Thymus (tissue), 14 donors: ENCODE data around the gene DMRTC1. TPM values are rescaled to one million over a fixed set of nuclear protein-coding genes. Genes with fewer than 3 reads are reported as not detected.
"Not testable (repeated sequence)": the region's sequence is repeated elsewhere in the genome, so short reads cannot be mapped to it uniquely, and the experiment has no call there.

Experiments used
- DNase-seq, 9 donors: peaks; one replicate each; pipeline ENCODE4 v3.0.0-alpha.2; 2013; ENCODE audit warnings: low spot score in 9 of 9, low read depth in 6 of 9, missing footprints in 1 of 9
- H3K27ac ChIP-seq, 2 donors: one replicate each; pipeline ENCODE4 v1.5.1; 2013; ENCODE audit warnings: control low read depth in 1 of 2, low read depth in 1 of 2, low read length in 1 of 2, mild to moderate bottlenecking in 1 of 2, moderate library complexity in 1 of 2
- H3K27me3 ChIP-seq, 2 donors: one replicate each; pipeline ENCODE4 v1.5.1; 2013; ENCODE audit warnings: low read length in 1 of 2; ENCODE audit not compliant: control insufficient read depth in 2 of 2, insufficient read depth in 1 of 2
- H3K36me3 ChIP-seq, 2 donors: one replicate each; pipeline ENCODE4 v1.5.1; 2013; ENCODE audit warnings: low read length in 1 of 2, mild to moderate bottlenecking in 1 of 2, moderate library complexity in 1 of 2; ENCODE audit not compliant: control insufficient read depth in 2 of 2, insufficient read depth in 2 of 2
- H3K4me1 ChIP-seq, 2 donors: one replicate each; pipeline ENCODE4 v1.5.1; 2013; ENCODE audit warnings: low read length in 2 of 2; ENCODE audit not compliant: control insufficient read depth in 2 of 2, insufficient read depth in 2 of 2
- H3K4me3 ChIP-seq, 2 donors: one replicate each; pipeline ENCODE4 v1.5.1; 2013; ENCODE audit warnings: low read length in 2 of 2, control low read depth in 1 of 2, mild to moderate bottlenecking in 1 of 2
- H3K9me3 ChIP-seq, 2 donors: one replicate each; pipeline ENCODE4 v1.5.1; 2013; ENCODE audit warnings: low read length in 1 of 2, mild to moderate bottlenecking in 1 of 2; ENCODE audit not compliant: control insufficient read depth in 2 of 2, insufficient read depth in 1 of 2
- WGBS: extraction: QIAGEN DNeasy Blood & Tissue Kit; methylation state at CpG from one replicate; pipeline ENCODE4 v1.1.7; 2013; 5-methylcytosine and 5-hydroxymethylcytosine counted together
- long read RNA-seq, 10 donors: transcript quantifications; one replicate each; lab custom pipeline, GENCODE V29; 2026
- polyA plus RNA-seq: library from polyadenylated mRNA; stranded (reverse); fragments of 200-250 nt; gene quantifications from one replicate; pipeline ENCODE4 v1.2.3, GENCODE V29; 2013
- total RNA-seq: library from RNA; stranded (reverse); fragments of 120-200 nt; gene quantifications from one replicate; pipeline ENCODE4 v1.2.4, GENCODE V29; 2013
- donor health status: healthy.

The DMRTC1 gene, protein sequence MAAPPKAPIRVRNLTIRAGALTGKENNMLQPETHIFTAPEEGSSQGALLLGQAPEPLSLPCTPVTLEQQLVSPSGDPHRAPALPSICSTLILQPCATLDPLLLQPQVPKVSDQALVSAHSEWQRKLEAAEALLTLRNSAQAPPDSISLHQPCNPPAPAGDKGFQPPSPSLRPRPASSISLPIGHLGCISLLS
- total RNA-seq = 0.05 TPM
- polyA plus RNA-seq = 0.05 TPM
- long read RNA-seq, donor 1 = 0 reads
- long read RNA-seq, donor 2 = 0 reads
- long read RNA-seq, donor 3 = 0 reads
- long read RNA-seq, donor 4 = 0 reads
- long read RNA-seq, donor 5 = 0 reads
- long read RNA-seq, donor 6 = 0 reads
- long read RNA-seq, donor 7 = 0 reads
- long read RNA-seq, donor 8 = 0 reads
- long read RNA-seq, donor 9 = 0 reads
- long read RNA-seq, donor 10 = 0 reads

DNA sequence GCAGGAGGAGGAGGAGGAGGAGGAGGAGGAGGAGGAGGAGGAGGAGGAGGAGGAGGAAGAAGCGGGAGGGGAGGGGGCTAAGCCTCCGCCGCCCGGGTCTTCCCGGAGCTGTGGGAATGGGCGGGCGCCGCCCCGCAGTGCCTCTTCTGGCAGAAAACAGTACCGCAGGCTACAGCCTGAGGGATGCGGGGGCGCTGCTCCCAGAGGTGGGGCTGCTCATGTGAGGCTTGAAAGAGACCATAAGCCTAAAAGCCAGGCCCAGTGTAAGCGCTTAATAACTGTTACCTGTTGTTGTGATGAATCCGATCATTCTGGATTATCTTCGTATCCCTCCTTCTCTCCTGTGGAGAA, at the start of gene DMRTC1:
Gene DMRTC1 (minus strand): TSS at position 19 of the 351 bp plus-strand sequence. CDS start 68,143 bp downstream, outside the sequence.
- not testable (repeated sequence) for H3K4me3 ChIP-seq, DNase-seq, H3K36me3 ChIP-seq, H3K9me3 ChIP-seq, H3K27ac ChIP-seq, H3K4me1 ChIP-seq, H3K27me3 ChIP-seq
- WGBS = no CpG with 5 or more reads among the region's 15 CpGs

DNA sequence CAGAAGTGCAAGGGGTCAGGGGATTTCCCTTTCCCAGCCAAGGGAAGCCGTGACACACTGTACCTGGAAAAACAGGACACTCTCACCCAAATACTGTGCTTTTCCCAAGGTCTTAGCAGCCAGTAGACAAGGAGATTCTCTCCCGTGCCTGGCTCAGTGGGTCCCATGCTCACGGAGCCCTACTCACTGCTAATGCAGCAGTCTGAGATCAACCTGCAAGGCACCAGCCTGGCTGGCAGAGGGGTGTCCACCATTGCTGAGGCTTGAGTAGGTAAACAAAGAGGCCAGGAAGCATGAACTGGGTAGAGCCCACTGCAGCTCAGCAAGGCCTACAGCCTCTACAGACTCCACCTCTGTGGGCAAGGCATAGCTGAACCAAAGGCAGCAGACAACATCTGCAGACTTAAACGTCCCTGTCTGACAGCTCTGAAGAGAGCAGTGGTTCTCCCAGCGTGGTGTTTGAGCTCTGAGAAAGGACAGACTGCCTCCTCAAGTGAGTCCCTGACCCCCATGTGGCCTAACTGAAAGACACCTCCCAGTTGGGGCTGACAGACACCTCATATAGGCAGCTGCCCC, 37.3 kb upstream of the DMRTC1 start:
- H3K36me3 ChIP-seq, H3K27ac ChIP-seq, H3K4me3 ChIP-seq, H3K9me3 ChIP-seq, H3K4me1 ChIP-seq, DNase-seq, H3K27me3 ChIP-seq: not testable (repeated sequence)
- 84% methylated on average over 5 of the region's 5 CpGs for WGBS

DNA sequence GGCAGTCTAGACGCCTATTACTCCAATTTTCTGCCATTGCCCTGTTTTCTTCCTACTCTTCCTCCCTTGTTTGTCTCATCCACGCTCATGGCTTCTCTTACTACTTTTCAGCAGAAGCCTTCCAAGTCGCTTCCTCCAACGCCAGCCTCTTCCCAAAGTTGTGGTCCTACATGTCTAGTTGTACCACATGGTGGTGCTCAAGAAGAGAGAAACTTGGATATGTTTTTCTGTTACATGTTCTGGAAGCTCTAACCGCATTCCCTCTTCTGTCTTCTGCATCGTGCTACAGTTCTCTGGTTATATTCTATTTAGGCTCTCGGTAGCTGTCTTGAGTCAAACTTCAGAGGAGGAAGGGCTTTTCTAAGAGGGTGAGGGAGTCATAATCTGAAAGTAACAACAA, 31.2 kb upstream of the DMRTC1 start:
- not testable (repeated sequence) for H3K36me3 ChIP-seq, H3K27me3 ChIP-seq, DNase-seq, H3K9me3 ChIP-seq, H3K4me1 ChIP-seq, H3K4me3 ChIP-seq, H3K27ac ChIP-seq
- WGBS = no CpG with 5 or more reads among the region's 7 CpGs

DNA sequence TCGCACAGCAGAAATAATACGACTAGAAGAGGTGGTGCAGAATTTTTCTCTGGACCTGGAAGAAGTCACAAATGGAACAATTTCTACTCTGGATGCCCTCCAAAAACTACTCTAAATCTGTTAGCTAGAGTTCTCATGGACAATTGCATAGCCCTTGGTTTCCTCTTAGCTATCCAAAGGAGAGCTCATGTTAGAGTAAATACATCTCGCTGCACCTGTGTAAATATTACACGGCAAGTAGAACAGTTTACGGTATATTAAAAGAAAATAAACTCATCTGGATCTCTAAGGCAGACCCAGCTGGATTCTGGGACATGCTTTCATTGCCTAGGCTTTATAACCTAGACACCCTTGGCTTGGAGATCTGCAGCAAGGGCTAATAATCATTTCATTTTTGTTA, 28.2 kb upstream of the DMRTC1 start:
- H3K36me3 ChIP-seq, H3K9me3 ChIP-seq, H3K27ac ChIP-seq, H3K4me1 ChIP-seq, H3K4me3 ChIP-seq, DNase-seq, H3K27me3 ChIP-seq: not testable (repeated sequence)
- WGBS = no CpG with 5 or more reads among the region's 5 CpGs

DNA sequence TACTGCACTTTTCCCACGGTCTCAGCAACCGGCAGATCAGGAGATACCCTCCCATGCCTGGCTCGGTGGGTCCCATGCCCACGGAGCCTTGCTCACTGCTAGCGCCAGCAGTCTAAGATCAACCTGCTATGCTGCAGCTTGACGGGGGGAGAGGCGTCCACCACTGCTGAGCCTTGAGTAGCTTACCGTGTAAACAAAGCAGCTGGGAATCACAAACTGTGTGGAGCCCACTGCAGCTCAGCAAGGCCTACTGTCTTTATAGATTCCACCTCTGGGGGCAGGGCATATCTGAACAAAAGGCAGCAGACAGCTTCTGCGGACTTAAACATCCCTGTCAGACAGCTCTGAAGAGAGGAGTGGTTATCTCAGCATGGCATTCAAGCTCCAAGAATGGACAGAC, 16.3 kb upstream of the DMRTC1 start:
- WGBS = no CpG with 5 or more reads among the region's 9 CpGs
- not testable (repeated sequence) for H3K36me3 ChIP-seq, H3K27ac ChIP-seq, DNase-seq, H3K4me1 ChIP-seq, H3K4me3 ChIP-seq, H3K27me3 ChIP-seq, H3K9me3 ChIP-seq

DNA sequence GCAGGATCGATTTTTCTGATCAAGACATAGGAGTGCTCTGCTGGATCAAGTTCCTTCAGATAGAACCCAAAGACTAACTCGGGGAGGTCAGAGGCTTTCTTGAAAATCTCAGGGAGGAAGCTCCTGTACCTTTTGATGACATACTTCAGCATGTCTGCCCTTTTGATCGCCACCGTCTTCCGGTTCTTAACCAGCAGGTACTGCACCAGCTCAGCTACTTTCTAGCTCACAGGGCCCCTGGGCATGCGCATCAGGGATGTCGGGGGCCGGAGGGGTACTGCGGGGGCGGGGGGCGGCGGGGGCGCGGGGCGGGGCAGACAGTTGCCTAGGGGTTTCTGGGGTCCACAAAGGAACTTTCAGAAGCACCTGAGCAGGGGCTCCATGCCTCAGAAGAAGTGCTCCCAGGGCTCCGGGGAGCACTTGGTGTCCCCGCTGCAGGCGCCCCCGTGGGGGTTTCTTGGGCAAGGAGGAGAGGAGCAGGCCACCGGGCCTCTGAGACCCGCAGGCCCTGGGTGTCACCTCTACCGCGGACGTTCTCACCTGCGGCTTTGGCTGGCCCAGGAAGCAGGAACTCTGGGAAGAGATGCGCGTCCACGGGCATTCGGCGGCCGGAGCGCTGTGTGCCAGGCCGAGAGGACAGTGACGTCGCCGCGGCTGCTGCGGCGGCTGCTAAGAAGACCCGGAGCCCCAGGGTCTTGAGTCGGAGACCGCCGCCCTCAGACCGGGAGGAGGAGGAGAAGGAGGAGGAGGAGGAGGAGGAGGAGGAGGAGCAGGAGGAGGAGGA, 410 bp downstream of the DMRTC1 start:
- not testable (repeated sequence) for H3K9me3 ChIP-seq, H3K27ac ChIP-seq, H3K27me3 ChIP-seq, H3K36me3 ChIP-seq, H3K4me1 ChIP-seq, H3K4me3 ChIP-seq, DNase-seq
- WGBS = no CpG with 5 or more reads among the region's 44 CpGs

DNA sequence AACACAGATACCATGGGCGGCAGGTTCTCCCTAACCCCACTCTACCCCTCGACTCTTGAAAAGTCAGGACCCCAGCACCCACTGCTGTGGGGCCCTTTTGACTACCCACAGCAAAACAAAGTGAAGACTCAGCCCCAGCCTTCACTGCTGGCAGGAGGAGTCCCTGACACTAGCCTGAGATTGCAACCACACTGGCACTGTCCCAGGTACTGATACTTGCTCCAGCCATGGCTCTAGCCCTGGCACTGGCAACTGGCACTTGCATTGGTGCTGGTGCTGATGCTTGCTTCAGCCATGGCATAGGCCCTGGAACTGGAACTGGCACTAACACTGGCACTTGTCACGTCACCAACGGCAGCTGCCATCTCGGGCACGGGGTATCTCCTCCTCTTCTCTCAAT, 1.4 kb downstream of the DMRTC1 start:
- H3K4me1 ChIP-seq, DNase-seq, H3K36me3 ChIP-seq, H3K27ac ChIP-seq, H3K9me3 ChIP-seq, H3K4me3 ChIP-seq, H3K27me3 ChIP-seq: not testable (repeated sequence)
- no CpG with 5 or more reads among the region's 6 CpGs for WGBS

DNA sequence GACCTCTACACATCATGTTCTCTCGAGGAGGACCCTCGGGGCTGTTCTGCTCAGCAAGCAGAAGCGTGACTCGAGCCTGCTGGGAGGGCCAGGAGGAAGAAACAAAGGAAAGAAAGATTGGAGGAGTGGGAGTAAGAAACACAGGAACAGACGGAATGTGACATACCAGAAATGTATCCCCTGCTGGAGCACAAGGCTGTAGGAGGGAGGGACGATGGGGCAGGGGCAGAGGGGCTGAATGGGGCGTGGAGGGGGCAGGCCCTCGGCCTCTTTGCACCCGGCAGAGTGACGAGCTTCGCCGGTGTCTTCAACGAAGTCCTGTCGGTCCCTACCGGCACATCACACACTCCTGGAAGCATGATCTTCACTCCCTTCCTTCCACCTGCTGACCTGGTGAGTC, 5.7 kb downstream of the DMRTC1 start, which contains the start of gene FAM236A:
Gene FAM236A (plus strand): TSS at position 301 of the 400 bp plus-strand sequence. CDS start 57 bp downstream, at position 358.
- no CpG with 5 or more reads among the region's 15 CpGs for WGBS
- H3K27me3 ChIP-seq, H3K4me1 ChIP-seq, H3K36me3 ChIP-seq, DNase-seq, H3K4me3 ChIP-seq, H3K9me3 ChIP-seq, H3K27ac ChIP-seq: not testable (repeated sequence)

DNA sequence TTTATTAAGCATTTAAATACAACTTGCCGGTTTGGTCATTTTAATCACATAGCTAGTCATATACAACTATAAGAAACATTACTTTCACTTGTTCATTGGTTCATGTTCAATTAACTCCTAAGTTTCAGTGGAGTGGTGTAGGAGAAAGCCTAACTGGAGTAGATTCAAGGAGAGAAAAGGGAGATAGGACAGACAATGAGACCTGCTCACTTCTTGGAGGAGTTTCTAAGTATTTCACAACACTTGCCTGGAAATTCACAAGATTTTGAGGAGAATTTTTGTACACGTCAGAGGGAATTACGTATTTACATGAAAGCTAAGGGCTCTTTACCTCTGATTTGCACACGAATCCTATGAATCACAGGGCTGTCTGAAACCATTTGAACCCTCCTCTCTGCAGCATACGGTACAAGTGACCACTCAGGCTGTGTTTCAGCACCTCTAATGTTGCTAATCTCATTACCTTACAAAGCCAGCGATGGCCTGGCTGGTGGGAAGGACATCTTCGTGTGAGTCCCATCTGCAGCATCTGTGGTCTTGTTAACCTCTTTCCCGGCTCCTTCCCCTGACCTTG, 6.7 kb downstream of the DMRTC1 start:
- not testable (repeated sequence) for H3K36me3 ChIP-seq
- WGBS = no CpG with 5 or more reads among the region's 8 CpGs

More for the DNA sequence above, 6.7 kb downstream of the DMRTC1 start:
- not testable (repeated sequence) for H3K4me1 ChIP-seq, H3K27ac ChIP-seq, H3K27me3 ChIP-seq, H3K4me3 ChIP-seq, DNase-seq, H3K9me3 ChIP-seq
